GM21526 (cell line): ENCODE results near the gene MYOG.

ENCODE experiments used
- ATAC-seq: cut with Tn5 transposase; IDR thresholded peaks from one replicate; pipeline ENCODE4 v1.9.1; 2021; ENCODE audit warnings: moderate library complexity; ENCODE audit not compliant: unreplicated experiment, low FRiP score

Gene MYOG

DNA sequence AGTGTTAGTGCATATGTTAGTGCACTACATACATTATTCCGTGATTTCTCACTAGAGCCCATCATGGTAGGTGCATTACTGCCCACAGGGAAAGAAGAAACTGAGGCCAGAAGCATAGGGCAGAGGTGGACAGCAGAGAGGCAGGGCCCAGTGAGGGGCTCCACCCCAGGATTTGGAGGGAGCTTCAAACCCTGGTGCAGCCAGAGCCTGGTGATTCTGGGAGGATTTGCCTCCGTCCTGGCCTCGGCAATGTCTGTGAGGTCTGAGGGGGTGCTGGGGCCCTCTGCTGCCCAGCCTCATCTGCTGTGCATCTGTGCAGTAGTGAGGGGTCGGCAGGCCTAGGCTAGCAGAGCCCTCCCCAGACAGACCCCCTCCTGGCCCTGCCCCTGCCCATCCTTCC is 36.7 kb downstream of the MYOG start:
- no peak for ATAC-seq

DNA sequence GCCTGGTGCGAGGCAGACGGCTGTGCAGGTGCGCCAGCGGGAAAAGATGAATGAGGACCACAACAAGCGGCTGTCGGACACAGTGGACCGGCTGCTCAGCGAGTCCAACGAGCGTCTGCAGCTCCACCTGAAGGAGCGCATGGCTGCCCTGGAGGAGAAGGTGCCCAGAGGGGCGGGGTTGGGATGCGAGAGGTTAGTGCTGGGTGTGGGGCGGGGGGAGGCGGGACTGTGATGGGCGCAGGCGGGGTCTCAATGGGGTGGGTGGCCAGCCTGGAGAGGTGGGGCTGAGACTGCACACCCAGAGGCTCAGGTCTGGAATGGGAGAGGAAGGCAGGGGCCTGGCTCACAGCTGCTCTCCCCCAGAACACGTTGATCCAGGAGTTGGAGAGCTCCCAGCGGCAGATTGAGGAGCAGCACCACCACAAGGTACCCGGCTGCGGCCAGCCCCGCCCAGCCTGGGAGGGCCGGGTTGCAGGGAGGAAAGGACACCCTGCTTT is 37.2 kb downstream of the MYOG start:
- no peak for ATAC-seq

DNA sequence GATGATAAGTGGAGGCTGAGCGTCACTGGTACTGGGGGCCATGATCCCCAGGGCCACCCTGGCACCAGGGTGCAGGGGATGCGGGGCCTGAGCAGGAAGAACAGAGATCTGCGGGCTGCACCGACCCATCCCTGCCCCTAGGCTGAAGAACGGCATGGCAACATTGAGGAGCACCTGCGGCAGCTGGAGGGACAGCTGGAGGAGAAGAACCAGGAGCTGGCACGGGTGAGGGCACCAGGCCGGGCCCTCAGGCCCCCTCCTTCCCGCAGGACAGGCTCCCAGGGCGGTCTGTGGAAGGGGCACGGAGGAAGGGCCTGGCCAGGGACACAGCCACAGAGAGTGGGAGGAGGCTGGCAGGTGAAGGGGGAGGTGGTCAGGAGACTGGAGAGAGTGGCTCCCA is 37.7 kb downstream of the MYOG start:
- no peak for ATAC-seq

DNA sequence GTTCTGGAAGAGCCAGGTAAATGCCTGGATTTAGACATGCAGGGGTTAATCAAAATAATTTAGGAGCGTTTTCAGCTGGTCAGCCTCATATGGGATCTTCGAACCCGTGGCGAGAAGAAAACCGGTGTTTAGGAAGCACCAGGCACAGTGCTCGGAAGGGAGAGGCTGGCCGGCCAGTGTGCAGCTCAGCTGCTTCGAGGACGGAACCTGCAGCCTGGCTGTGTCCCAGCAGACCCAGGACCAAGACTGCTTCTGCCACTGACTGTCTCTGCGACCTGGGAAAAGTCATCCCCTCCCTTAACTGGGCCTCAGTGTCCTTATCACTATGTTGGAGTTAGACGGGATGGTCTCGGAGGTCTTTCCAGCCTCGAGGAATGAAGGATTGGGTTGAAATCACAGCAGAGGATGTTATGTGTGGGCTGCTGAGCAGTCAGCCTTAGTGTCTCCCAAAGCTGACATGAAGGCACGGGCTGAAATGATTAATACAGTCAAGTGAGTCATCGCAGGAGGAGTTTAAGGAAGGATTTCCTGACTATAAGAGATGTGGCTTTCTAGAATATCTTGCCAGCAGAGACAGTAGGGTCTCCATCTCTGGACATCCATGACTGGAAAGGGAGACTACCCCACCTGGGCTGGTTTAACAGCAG is 38.7 kb downstream of the MYOG start:
- no peak for ATAC-seq

DNA sequence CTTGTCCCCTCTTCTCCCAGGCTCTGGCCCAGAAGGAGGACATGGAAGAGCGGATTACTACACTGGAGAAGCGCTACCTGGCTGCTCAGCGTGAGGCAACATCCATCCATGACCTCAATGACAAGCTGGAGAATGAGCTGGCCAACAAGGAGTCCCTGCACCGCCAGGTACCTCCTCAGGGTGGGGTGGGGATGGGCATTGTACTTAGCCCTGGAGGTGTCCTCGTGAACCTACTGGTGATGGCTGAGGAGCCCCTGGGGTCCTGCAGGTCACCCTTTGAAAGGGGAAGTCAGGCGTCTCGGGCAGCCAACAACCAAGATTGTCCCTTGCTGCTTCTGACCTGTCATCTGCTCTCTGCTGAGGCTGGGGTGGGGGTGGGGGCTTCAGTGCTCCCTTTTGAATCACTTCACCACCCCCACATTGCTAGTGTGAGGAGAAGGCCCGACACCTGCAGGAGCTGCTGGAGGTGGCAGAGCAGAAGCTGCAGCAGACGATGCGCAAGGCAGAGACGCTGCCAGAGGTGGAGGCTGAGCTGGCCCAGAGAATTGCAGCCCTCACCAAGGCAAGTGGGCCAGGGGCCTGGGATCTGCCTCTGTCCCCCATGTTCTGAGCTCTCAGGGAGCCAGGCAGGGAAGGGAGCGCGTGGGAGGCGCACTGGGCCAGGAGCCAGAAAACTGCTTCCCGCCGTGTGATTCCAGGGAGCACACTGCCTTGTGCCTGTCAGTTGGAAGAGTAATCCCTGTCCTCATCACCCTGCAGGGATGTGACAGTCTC is 39.8 kb downstream of the MYOG start:
- no peak for ATAC-seq

DNA sequence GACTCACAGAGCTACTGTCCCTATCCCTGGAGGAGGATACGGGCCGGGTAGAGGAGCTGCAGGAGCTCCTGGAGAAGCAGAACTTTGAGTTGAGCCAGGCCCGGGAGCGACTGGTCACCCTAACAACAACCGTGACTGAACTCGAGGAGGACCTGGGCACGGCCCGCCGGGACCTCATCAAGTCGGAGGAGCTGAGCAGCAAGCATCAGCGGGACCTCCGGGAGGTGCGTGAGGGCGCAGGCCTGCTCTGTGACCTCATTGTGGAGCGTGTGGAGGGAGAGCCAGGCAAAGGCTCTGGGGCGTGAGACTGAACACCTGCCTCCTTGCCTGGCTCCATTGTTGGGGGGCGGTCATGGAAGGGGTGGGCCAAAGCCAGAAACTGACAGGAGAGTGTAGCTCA is 40.5 kb downstream of the MYOG start:
- ATAC-seq, result no peak

DNA sequence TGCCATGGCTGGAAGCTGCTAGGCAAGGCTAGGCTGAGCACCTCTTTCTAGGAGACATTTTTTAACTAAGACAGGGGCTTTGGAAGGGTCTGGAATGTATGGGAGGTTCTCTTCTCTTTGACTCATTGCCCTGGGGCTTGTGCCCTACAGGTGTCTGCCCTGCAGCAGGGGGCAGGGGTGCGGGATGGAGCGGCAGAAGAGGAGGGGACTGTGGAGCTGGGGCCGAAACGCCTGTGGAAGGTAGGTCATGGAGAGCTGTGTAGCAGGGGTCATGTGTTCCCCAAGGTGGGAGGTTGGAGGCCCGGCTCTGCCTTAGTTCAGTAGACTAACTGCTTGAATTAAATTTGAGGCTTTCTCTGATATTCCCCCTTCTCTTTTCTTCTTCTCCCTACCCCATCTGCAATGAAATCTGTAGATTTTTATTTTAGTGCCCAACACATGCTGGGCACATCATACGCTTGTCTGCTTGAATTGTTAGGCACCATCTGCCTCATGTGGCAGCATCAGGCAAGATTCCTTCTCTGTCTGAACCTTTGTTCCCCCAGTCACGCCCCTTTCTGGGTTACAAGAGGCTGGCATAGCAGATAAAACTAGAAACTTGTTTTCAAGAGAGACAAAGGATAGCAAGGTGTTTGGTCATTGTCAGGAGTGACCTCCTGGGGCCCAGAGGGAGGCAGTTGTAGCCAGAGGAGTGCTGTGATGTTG is 41.1 kb downstream of the MYOG start:
- ATAC-seq, result no peak

DNA sequence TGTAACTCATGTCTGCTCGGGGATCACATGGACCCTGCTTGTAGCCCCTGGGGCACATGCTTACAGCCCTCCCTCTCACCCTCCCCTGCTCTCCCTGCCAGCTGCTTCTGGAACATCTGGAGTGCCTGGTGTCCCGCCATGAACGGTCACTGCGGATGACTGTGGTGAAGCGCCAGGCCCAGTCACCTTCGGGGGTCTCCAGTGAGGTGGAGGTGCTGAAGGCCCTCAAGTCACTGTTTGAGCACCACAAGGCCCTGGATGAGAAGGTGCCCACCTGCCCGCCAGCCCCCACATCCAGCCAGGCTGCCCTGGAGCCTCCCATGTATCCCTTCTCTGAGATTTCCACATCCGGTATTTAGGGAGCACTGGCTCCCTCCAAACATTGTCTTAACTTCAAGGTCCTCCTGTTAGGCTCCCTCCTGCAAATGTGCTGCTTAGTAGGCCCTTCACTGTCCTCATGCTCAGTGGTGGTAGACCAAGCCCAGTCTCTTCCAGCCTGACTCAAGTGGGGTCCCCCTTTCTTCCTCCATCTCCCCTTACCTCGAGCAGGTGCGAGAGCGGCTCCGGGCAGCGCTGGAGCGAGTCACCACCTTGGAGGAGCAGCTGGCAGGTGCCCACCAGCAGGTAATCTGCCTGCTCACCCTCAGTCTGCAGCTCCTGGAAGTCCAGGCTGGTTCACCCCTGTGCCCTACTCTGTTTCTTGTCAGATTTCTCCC is 41.8 kb downstream of the MYOG start:
- ATAC-seq, result no peak

DNA sequence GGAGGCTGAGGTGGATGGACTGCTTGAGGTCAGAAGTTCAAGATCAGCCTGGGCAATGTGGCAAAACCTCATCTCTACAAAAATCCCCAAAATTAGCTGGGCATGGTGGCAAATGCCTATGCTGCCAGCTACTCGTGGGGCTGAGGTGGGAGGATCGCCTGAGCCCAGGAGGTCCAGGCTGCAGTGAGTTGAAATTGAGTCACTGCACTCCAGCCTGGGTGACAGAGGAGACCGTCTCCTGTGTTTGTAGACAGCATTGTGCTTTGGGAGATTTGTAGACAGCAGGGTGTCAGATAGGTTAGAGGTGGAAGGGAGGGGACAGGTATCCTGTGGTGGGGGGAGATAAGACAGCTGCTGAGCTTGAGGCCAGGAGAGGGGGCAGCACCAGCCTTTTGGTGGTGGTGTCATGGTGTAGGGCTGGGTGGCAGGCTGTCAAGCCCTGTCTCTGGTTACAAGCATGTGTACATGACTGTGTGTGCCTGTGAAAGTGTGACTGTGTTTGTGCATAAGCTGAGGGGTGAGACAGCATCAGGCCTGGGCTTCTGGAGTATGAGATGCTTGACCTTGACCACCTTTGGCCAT is 44.4 kb downstream of the MYOG start:
- ATAC-seq, result no peak

DNA sequence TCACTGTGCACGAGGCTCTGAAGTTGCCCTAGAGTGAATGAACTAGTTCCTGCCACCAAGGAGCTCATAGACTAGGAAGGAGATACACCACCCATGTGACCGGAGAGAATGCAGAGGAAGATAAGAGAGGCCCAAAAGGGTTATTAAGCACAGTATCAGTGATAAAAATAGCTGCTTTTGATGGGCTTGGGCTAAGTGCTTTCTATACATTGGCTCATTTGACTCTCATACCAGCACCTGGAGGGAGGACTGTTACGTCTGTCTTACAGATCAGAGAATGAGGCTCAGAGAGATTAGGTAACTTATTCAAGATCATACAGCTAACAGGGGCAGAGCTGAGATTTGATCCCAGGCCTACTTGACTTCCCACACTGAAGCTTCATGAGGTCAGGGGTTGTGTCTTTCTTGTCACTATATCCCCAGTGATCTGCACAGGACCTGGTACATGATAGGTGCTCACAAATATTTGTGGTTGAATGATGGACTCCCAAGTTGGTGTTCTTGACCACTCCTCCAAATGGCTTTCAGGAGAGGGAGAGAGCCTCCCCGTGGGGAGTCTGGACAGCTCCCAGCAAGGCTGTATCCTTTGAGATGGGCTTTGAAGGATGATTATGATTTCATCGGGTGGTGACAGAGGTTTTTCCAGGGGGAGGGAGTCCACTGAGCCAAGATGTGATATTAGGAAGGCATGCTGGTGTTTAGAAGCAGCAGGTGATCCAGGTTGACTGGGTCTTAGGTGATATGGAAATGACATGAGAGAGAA is 45.1 kb downstream of the MYOG start:
- no peak for ATAC-seq

DNA sequence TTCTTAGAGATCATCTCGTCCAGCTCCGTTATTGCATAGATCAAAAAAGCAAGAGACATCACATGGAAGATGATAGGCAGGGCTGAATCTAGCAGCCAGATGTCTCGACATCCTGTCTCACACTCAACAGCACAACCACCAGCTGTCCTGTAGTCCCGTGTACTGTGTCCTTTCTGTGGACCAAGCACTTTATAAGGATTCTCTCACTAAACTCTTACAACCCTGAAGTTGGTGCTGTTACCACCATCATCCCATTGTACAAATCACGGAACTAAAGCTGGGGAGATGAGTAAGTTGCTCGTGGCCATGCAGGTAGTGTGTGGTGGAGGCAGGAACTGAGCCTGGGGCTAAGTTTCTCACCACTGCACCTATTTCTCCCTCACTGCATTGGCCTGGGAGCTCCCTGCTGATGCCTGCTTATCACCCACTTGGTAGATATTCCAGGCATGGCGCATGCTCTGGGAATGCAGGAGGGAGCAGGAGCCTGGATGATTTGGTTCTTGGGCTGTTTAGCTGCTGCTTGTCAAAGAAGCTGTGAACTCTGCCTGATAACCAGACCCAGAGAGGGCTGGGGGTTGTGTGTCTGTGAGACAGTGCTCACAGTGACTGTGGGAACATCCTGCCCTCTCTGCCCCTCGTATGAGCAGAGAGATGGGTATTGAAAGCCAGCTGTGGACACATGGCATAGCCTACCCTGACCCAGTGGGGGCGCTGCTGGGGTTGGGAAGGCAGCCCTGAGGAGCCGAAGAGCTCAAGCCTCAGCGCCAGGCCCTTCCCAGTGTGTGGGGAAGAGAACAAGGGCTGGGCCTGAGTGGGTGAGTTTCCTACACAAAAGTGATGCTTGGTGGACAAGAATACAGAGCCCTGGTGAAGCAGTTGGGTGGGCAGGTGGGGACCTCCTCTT is 46.0 kb downstream of the MYOG start:
- no peak for ATAC-seq

DNA sequence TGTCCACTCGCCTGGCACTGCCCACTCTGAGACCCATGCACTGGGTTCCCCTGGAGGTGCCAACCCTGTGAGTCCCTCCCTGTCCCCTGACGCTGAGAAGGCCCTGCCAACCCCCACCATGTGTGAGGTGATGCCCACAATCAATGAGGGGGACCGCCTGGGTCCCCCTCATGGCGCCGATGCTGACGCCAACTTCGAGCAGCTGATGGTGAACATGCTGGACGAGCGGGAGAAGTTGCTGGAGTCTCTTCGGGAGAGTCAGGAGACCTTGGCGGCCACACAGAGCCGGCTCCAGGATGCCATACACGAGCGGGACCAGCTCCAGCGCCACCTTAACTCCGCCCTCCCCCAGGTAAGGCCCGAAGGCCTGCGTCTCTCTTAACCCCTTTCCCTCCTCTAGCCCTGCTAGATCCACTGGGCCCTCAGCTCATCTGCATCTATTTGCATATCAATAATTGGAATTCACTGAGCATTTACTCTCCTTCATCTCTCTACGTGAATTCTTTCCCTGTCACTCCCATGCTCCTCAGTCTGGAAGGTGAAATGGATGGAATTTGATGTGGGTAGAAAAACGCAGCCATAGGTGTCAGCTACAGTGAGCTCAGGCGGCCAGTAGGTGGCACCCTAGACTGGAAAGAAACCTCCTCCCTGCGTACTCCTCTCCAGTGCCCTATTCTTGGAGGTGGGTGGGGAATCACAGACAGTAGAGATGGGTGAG is 46.8 kb downstream of the MYOG start:
- no peak for ATAC-seq

DNA sequence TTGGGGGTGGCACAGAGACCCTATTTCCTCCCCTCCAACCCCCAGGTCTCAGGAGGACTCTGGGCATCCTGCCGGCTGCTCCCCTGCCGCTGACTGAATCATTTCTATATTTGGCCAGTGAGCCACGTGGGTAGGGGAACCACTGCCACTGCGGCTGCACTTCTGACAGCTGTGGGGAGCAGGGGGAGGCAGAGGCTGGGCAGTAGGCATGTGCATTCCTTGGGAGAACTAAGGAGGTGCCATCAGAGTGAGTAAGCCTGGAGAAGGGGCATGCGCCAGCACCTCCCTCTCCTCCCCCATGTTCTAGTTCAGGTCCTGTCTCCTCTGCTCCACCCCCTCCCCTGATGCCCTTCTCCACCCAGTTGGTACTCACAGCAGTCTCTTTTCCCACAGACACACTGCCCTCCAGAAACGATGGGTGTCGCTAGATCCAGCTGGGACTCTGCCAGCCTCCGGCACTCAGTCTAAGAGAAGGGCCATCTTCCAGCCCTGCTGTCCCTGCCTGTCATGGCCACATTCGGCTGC is 47.5 kb downstream of the MYOG start:
- ATAC-seq, result no peak

DNA sequence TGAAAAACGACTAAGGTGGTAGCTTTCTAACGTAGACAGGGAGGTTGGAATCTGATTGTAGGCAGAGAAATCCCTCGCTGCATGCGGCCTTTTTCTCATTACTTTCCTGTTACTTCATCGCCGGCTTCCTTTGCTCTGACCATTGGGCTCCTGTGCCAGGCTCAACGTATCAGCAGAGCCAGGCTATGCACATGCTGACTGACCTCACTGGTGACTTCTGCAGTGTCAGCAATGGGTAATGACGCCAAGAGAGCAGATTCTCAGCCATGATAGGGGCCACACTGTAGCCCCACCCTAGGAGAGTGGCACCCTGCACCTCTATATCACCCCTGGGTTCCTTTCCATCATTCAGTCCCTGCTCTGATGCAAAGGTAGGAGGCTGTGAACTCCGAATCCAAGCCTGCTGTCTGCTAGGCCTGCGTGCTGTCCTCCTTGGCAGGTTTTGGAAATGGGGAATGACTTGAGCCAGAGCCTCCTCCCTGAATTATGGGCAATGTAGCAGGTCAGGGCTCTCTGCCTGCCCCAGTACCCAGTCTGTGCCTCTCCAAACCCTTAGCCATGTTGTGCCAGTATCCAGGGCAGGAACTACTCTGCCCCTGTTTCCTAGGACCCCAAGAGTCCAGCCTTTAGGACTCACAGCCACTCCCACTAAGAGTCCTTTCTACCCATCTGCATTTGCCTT is 48.2 kb downstream of the MYOG start:
- ATAC-seq, result no peak

DNA sequence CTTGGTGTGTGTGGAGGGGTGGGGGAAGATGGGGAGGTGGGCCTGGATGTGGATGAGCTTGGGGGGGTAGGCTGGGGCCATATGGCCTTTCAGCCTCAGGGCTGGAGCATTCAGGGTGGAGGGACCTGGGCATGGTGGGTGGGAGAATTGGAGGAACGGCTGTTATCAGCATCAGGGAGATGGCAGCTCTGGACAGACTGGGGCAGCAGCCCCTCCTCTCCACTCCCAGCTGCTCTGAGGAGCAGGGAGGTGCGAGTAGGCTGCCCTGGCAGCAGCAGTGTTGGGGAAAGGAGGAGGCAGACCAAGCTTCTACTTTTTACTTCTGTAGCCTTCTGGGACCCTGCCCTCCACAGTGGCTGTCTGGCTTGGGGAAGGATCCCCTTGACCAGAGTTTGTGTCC is 49.3 kb downstream of the MYOG start:
- no peak for ATAC-seq

DNA sequence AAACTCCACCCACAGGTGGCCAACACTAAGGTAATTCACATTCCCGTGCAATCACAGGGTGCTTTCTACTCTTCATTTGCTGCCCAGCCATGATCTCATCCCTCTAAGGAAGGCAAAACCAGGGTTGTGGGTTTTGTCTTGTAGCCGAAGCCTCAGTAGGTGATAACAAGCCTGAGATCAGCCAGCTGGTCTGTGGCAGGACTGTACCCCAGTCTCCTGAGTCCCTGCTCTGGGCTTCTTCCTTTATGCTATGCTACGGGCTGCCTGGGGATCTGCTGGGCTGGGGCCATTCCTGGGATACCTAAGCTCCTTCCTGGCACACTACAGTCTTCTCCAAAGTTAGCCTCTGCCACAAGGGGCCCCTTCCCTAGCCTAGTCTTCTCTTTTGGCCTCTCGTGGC is 49.7 kb downstream of the MYOG start:
- ATAC-seq, result no peak
